DND-41 (cell line): ENCODE results near the gene VAPA.

ENCODE experiments used
- ATAC-seq: fragments of 200-7000 bp; cut with Tn5 transposase; 3 replicates; pipeline ENCODE4 v1.9.1; 2021; ENCODE audit warnings: low read depth; ENCODE audit not compliant: insufficient read depth
- DNase-seq: peaks from one replicate; pipeline ENCODE4 v3.0.0-alpha.2; 2020
- H2AFZ ChIP-seq: 2 replicates; pipeline ENCODE4 v1.6.0; 2012; ENCODE audit warnings: low read depth, low read length
- H3K27ac ChIP-seq: 2 replicates; pipeline ENCODE4 v1.5.1; 2012; ENCODE audit warnings: low read length, inconsistent platforms
- H3K27me3 ChIP-seq: fragments of 200-600 bp; sonication (generic); 2 replicates; pipeline ENCODE4 v1.6.0; 2012; ENCODE audit warnings: low read length, mild to moderate bottlenecking, inconsistent platforms; ENCODE audit not compliant: insufficient read depth, poor library complexity
- H3K36me3 ChIP-seq: 2 replicates; pipeline ENCODE4 v1.5.1; 2012; ENCODE audit warnings: low read length, inconsistent platforms; ENCODE audit not compliant: insufficient read depth
- H3K4me1 ChIP-seq: 2 replicates; pipeline ENCODE4 v1.5.1; 2012; ENCODE audit warnings: mild to moderate bottlenecking, low read length; ENCODE audit not compliant: insufficient read depth
- H3K4me2 ChIP-seq: 2 replicates; pipeline ENCODE4 v1.6.0; 2012; ENCODE audit warnings: mild to moderate bottlenecking, moderate library complexity, low read length, inconsistent platforms; ENCODE audit not compliant: insufficient read depth
- H3K4me3 ChIP-seq, 2 experiments: fragments of 200-600 bp in 1 of 2; shearing (Covaris generic) in 1 of 2; 2 replicates each; pipeline ENCODE4 v1.5.1; 2012 to 2016; ENCODE audit warnings: inconsistent platforms in 2 of 2, low read length in 2 of 2, mild to moderate bottlenecking in 2 of 2, low read depth in 1 of 2, moderate library complexity in 1 of 2
- H3K79me2 ChIP-seq: 2 replicates; pipeline ENCODE4 v1.6.0; 2012; ENCODE audit warnings: low read length, inconsistent platforms; ENCODE audit not compliant: insufficient read depth
- H3K9ac ChIP-seq: 2 replicates; pipeline ENCODE4 v1.6.0; 2012; ENCODE audit warnings: low read depth, mild to moderate bottlenecking, inconsistent platforms, low read length, moderate library complexity
- H3K9me3 ChIP-seq: 2 replicates; pipeline ENCODE4 v1.5.1; 2012; ENCODE audit warnings: low read length, moderate library complexity, mild to moderate bottlenecking, inconsistent platforms; ENCODE audit not compliant: insufficient read depth, severe bottlenecking
- H4K20me1 ChIP-seq: 2 replicates; pipeline ENCODE4 v1.6.0; 2012; ENCODE audit warnings: low read length; ENCODE audit not compliant: insufficient read depth
- CTCF ChIP-seq: IDR thresholded peaks from 2 replicates; pipeline ENCODE4 v1.5.1; 2012; ENCODE audit warnings: borderline replicate concordance, low read length, moderate library complexity, mild to moderate bottlenecking; ENCODE audit not compliant: poor library complexity, severe bottlenecking; ENCODE audit errors: extremely low read depth
- EZH2 ChIP-seq: IDR thresholded peaks from 3 replicates; pipeline ENCODE4 v1.6.1; 2012; ENCODE audit warnings: borderline replicate concordance, low read depth, mild to moderate bottlenecking, moderate library complexity, low read length, inconsistent platforms; ENCODE audit not compliant: severe bottlenecking

The VAPA gene

DNA sequence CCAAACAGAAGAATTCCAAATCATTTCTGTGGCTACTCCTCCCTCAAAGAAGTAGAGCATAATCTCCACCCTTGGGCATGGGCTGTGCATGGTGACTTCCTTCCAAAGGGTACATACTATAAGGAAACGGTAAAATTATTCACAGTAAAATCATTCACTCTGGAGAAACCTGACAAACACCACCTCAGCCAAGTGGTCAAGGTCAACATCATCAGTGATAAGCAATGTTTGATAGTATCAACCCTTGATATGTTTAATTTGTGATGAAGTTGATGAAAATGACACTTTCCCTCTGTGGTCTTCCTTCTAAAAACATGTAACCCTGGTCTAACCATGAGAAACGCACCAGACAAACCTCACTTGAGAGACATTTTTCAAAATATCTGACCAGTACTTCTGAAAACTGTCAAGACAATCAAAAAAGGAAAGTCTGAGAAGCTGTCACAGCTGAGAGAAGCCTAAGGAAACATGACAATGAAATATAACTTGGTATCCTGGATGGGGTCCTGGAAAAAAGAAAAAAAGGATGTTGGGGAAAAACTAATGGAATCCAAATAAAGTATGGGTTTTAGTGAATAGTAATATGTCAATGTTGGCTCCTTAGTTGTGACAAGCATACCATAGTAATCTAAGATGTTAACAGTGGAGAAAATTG is 37.5 kb upstream of the VAPA start:
- no peak overlapping the region for H3K4me2 ChIP-seq
- H3K27me3 ChIP-seq = peaks cover 6% of the 10 kb centered on the region
- DNase-seq (no peak), ATAC-seq (no peak)
- no peaks in the 10 kb centered on the region for H4K20me1 ChIP-seq
- H3K36me3 ChIP-seq = no peaks in the 10 kb centered on the region
- H3K4me3 ChIP-seq = no peak overlapping the region
- no peaks in the 10 kb centered on the region for H3K79me2 ChIP-seq
- TF ChIP-seq EZH2 (no peak), CTCF (no peak)
- H3K9me3 ChIP-seq = no peaks in the 10 kb centered on the region
- no peaks in the 10 kb centered on the region for H3K4me1 ChIP-seq
- H3K27ac ChIP-seq = no peak overlapping the region
- no peak overlapping the region for H3K9ac ChIP-seq
- H2AFZ ChIP-seq = no peak overlapping the region

DNA sequence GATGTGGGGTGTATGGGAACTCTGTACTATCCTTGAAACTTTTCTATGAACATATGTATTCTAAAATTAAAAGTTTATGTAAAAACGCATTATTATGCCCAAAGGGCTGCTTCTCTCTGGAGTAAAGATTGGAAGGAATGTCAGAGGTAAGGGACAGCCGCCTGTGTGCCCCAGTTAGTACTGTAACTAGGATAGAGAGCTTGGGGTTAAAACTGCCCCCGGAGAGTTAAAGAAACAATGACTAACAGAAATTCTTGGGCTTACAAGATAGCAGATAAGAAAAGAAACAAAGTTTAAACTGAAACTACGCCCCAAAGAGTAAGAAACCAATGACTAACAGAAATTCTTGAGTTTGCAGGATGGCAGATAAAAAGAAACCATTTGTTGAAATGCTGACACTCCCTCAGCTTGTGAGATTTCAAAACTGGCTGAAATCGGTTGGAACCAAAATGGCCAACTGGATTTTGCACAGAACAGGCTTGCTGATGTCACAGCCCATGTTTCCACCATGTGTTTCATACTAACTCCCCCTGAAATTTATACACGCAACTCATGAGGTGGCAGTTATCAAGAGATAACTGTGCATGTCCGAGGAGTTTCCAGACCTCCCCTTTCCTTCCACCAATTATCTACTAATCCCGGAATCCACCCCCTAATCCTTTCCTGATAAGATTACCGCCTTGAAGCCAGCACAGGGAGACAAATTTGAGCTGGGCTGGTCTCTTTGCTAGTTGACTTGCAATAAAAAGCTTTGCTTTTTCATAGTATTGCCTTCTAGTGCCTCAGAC is 36.8 kb upstream of the VAPA start:
- no peaks in the 10 kb centered on the region for H3K36me3 ChIP-seq
- H3K79me2 ChIP-seq = no peaks in the 10 kb centered on the region
- no peak overlapping the region for H2AFZ ChIP-seq
- H3K9me3 ChIP-seq = no peaks in the 10 kb centered on the region
- H3K4me3 ChIP-seq = no peak overlapping the region
- no peak overlapping the region for H3K27ac ChIP-seq
- no peaks in the 10 kb centered on the region for H4K20me1 ChIP-seq
- DNase-seq (no peak), ATAC-seq (no peak)
- TF ChIP-seq EZH2 = no peak
- no peak for TF ChIP-seq CTCF
- H3K27me3 ChIP-seq = peaks cover 6% of the 10 kb centered on the region
- no peak overlapping the region for H3K4me2 ChIP-seq
- H3K9ac ChIP-seq = no peak overlapping the region
- H3K4me1 ChIP-seq = no peaks in the 10 kb centered on the region

- ATAC-seq (no peak), DNase-seq (no peak)
- no peak overlapping the region for H3K4me3 ChIP-seq
- H2AFZ ChIP-seq = no peak overlapping the region
- H3K27me3 ChIP-seq = peaks cover 6% of the 10 kb centered on the region
- H4K20me1 ChIP-seq = no peaks in the 10 kb centered on the region
- no peaks in the 10 kb centered on the region for H3K79me2 ChIP-seq
- H3K9ac ChIP-seq = no peak overlapping the region
- H3K4me2 ChIP-seq = no peak overlapping the region
- no peak for TF ChIP-seq EZH2
- no peak for TF ChIP-seq CTCF
- H3K9me3 ChIP-seq = no peaks in the 10 kb centered on the region
- no peaks in the 10 kb centered on the region for H3K36me3 ChIP-seq
- no peaks in the 10 kb centered on the region for H3K4me1 ChIP-seq
- no peak overlapping the region for H3K27ac ChIP-seq
Measured at GRCh38 chr18:9877655-9878014, 36.2 kb upstream of the VAPA start.

DNA sequence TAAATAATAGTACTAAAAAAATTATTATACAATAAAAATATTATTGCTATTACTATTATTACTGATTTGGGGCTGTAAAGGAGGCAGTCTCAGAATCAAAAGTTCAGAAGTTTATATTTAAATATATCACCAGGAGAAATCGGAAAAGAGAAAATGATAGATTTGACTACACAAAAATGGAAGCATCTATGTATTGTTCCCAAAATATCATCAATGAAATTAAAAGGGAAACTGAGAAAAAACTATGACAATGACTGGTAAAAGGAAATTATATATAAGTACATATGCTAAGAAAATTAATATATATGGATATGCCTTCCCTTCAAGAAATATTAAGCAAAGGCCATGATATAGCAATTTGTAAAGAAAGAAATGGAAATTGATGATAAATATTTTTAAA is 35.7 kb upstream of the VAPA start:
- Histone ChIP-seq H3K4me2 (no peak overlapping the region), H3K27me3 (peaks cover 6% of the 10 kb centered on the region), H3K9me3 (no peaks in the 10 kb centered on the region), H3K4me3 (no peak overlapping the region), H4K20me1 (no peaks in the 10 kb centered on the region), H3K36me3 (no peaks in the 10 kb centered on the region), H3K9ac (no peak overlapping the region), H2AFZ (no peak overlapping the region), H3K27ac (no peak overlapping the region), H3K4me1 (no peaks in the 10 kb centered on the region), H3K79me2 (no peaks in the 10 kb centered on the region)
- no peak for ATAC-seq
- no peak for TF ChIP-seq CTCF
- no peak for TF ChIP-seq EZH2
- no peak for DNase-seq
